CD14-positive monocyte (primary cell): ENCODE measurements around the gene CD6. TPM values are rescaled to one million over a fixed set of nuclear protein-coding genes. Genes with fewer than 3 reads are reported as not detected.

Experiments used
- DNase-seq, 3 donors: peaks; one replicate each; pipeline ENCODE4 v3.0.0-alpha.2; 2011 to 2022
- H2AFZ ChIP-seq: 2 replicates; pipeline ENCODE4 v1.6.0; 2012; ENCODE audit warnings: mild to moderate bottlenecking, low read depth, low read length, inconsistent platforms; ENCODE audit not compliant: insufficient read depth, poor library complexity, severe bottlenecking
- H3K27ac ChIP-seq, 2 donors: 1 replicate in 1 of 2; 2 replicates in 1 of 2; pipeline ENCODE4 v1.5.1; 2012 to 2013; ENCODE audit warnings: low read length in 2 of 2, control low read depth in 1 of 2, inconsistent platforms in 1 of 2, low read depth in 1 of 2, mild to moderate bottlenecking in 1 of 2
- H3K27me3 ChIP-seq, 2 donors: one replicate each; pipeline versions ENCODE4 v1.6.0 to v1.6.1; 2011 to 2013; ENCODE audit warnings: low read length in 2 of 2; ENCODE audit not compliant: control insufficient read depth in 2 of 2, insufficient read depth in 2 of 2
- H3K36me3 ChIP-seq, 2 donors: replicated peaks in 1 of 2; 1 replicate in 1 of 2; 2 replicates in 1 of 2; pipeline versions ENCODE4 v1.5.1 to v1.6.1; 2012 to 2013; ENCODE audit warnings: low read length in 2 of 2, control low read depth in 1 of 2, inconsistent platforms in 1 of 2, mild to moderate bottlenecking in 1 of 2; ENCODE audit not compliant: insufficient read depth in 2 of 2, control insufficient read depth in 1 of 2
- H3K4me1 ChIP-seq, 2 donors: 1 replicate in 1 of 2; 2 replicates in 1 of 2; pipeline versions ENCODE4 v1.5.1 to v1.6.1; 2012 to 2013; ENCODE audit warnings: low read length in 2 of 2, control low read depth in 1 of 2, inconsistent platforms in 1 of 2, mild to moderate bottlenecking in 1 of 2, moderate library complexity in 1 of 2; ENCODE audit not compliant: insufficient read depth in 2 of 2, control insufficient read depth in 1 of 2
- H3K4me2 ChIP-seq: replicated peaks from 2 replicates; pipeline ENCODE3; 2012; ENCODE audit warnings: low read length, moderate library complexity, mild to moderate bottlenecking; ENCODE audit not compliant: poor library complexity, severe bottlenecking; ENCODE audit errors: extremely low read depth
- H3K4me3 ChIP-seq, 3 experiments: fragments of 200-600 bp in 1 of 3; sonication (generic) in 1 of 3; replicated peaks in 1 of 3; 1 replicate in 2 of 3; 2 replicates in 1 of 3; pipeline ENCODE4 v1.5.1; 2011 to 2013; ENCODE audit warnings: low read length in 3 of 3, mild to moderate bottlenecking in 3 of 3, control low read depth in 2 of 3, low read depth in 2 of 3, inconsistent platforms in 1 of 3, moderate library complexity in 1 of 3
- H3K79me2 ChIP-seq: 2 replicates; pipeline ENCODE4 v1.6.0; 2012; ENCODE audit warnings: mild to moderate bottlenecking, control low read depth, inconsistent platforms, low read length, moderate library complexity; ENCODE audit not compliant: insufficient read depth
- H3K9ac ChIP-seq: 2 replicates; pipeline ENCODE4 v1.6.0; 2017; ENCODE audit warnings: low read length, mild to moderate bottlenecking; ENCODE audit not compliant: insufficient read depth, poor library complexity, severe bottlenecking
- H3K9me3 ChIP-seq, 2 donors: replicated peaks in 1 of 2; 1 replicate in 1 of 2; 2 replicates in 1 of 2; pipeline versions ENCODE4 v1.5.1 to v1.6.1; 2012 to 2013; ENCODE audit warnings: low read length in 2 of 2, control low read depth in 1 of 2; ENCODE audit not compliant: control insufficient read depth in 1 of 2, insufficient read depth in 1 of 2
- H4K20me1 ChIP-seq: 2 replicates; pipeline ENCODE4 v1.6.0; 2012; ENCODE audit warnings: mild to moderate bottlenecking, low read length, control low read depth, moderate library complexity; ENCODE audit not compliant: insufficient read depth
- H3K27ac Mint-ChIP-seq, 7 donors: one replicate each; pipeline ENCODE4 v1.8.0; 2020; ENCODE audit warnings: mild to moderate bottlenecking in 7 of 7, mixed read lengths in 7 of 7, moderate library complexity in 6 of 7, inconsistent platforms in 2 of 7
- H3K27me3 Mint-ChIP-seq, 3 donors: one replicate each; pipeline ENCODE4 v1.8.0; 2021 to 2022; ENCODE audit warnings: low read depth in 3 of 3, mild to moderate bottlenecking in 3 of 3, mixed read lengths in 3 of 3, moderate library complexity in 3 of 3, inconsistent platforms in 1 of 3
- H3K36me3 Mint-ChIP-seq, 2 donors: one replicate each; pipeline ENCODE4 v1.8.0; 2020; ENCODE audit warnings: mixed read lengths in 2 of 2, inconsistent platforms in 1 of 2, mild to moderate bottlenecking in 1 of 2
- H3K4me1 Mint-ChIP-seq: one replicate; pipeline ENCODE4 v1.8.0; 2020; ENCODE audit warnings: mild to moderate bottlenecking, mixed read lengths
- H3K4me3 Mint-ChIP-seq, 2 donors: one replicate each; pipeline ENCODE4 v1.8.0; 2020; ENCODE audit warnings: mild to moderate bottlenecking in 2 of 2, mixed read lengths in 2 of 2, moderate library complexity in 1 of 2
- H3K9me3 Mint-ChIP-seq, 7 donors: one replicate each; pipeline ENCODE4 v1.8.0; 2020 to 2022; ENCODE audit warnings: mixed read lengths in 7 of 7, mild to moderate bottlenecking in 6 of 7, moderate library complexity in 6 of 7, inconsistent platforms in 2 of 7
- CTCF ChIP-seq: fragments of 200-600 bp; IDR thresholded peaks from one replicate; pipeline ENCODE4 v1.8.0; 2022; ENCODE audit warnings: antibody characterized with exemption, mild to moderate bottlenecking
- WGBS: methylation state at CpG from one replicate; pipeline ENCODE4 v1.1.5; 2013; ENCODE audit warnings: missing lambda C conversion rate; ENCODE audit not compliant: insufficient coverage; 5-methylcytosine and 5-hydroxymethylcytosine counted together
- intact Hi-C, 2 donors: fragments of 100-400 bp; cut with micrococcal nuclease; formaldehyde crosslinking; loops; one replicate each; pipeline versions ENCODE4 v1.15.0 to v1.15.1; 2023
- polyA plus RNA-seq, 3 donors: library from polyadenylated mRNA; depleted of rRNA in 1 of 3; unstranded in 2 of 3; stranded (reverse) in 1 of 3; fragments of 300-500 nt in 2 of 3; fragments of >200 nt in 1 of 3; fragmentation: Illumina TruSeq in 2 of 3; gene quantifications; 1 replicate in 2 of 3; 2 replicates in 1 of 3; pipeline ENCODE4 v1.2.3, GENCODE V29; 2012 to 2021

The CD6 gene
- polyA plus RNA-seq, 3 donors = 0.09 to 0.39 (median 0.39) TPM

GRCh38 chr11:60996381-60997138 lies 25.1 kb downstream of the CD6 start:
- no peaks in the 10 kb centered on the region for H3K4me1 ChIP-seq
- H3K36me3 ChIP-seq = no peaks in the 10 kb centered on the region
- H3K79me2 ChIP-seq = no peaks in the 10 kb centered on the region
- Mint-ChIP-seq H3K4me3 (no peak overlapping the region), H3K9me3 (no peaks in the 10 kb centered on the region), H3K27ac (no peak overlapping the region), H3K36me3 (no peaks in the 10 kb centered on the region), H3K4me1 (peaks cover 1% of the 10 kb centered on the region), H3K27me3 (peaks cover 15 to 28% (median 22%) of the 10 kb centered on the region in 3 donors)
- intact Hi-C loops = no loop called here
- no peaks in the 10 kb centered on the region for H4K20me1 ChIP-seq
- no peak overlapping the region for H3K4me2 ChIP-seq
- no peak overlapping the region for H3K4me3 ChIP-seq
- WGBS = 90% methylated on average over 13 of the region's 13 CpGs
- DNase-seq = no peak
- no peaks in the 10 kb centered on the region for H3K9me3 ChIP-seq
- no peak for TF ChIP-seq CTCF
- peaks cover 3 to 6% of the 10 kb centered on the region in 2 donors for H3K27me3 ChIP-seq
- H3K9ac ChIP-seq = no peak overlapping the region
- H3K27ac ChIP-seq = no peak overlapping the region
- H2AFZ ChIP-seq = no peak overlapping the region

GRCh38 chr11:61000426-61000825 lies 28.9 kb downstream of the CD6 start:
- no peak overlapping the region for H3K4me3 ChIP-seq
- H2AFZ ChIP-seq = no peak overlapping the region
- H3K4me1 ChIP-seq = no peaks in the 10 kb centered on the region
- DNase-seq = no peak
- Mint-ChIP-seq H3K27ac (no peak overlapping the region), H3K4me3 (peak overlapping the region in 1 of 2 donors; percentile 4), H3K9me3 (peaks cover 0 to 1% (median 0%) of the 10 kb centered on the region in 7 donors), H3K27me3 (peaks cover 6 to 27% (median 12%) of the 10 kb centered on the region in 3 donors), H3K4me1 (peaks cover 6% of the 10 kb centered on the region), H3K36me3 (no peaks in the 10 kb centered on the region)
- TF ChIP-seq CTCF = no peak
- WGBS = 94% methylated on average over 11 of the region's 11 CpGs
- H3K36me3 ChIP-seq = no peaks in the 10 kb centered on the region
- no peaks in the 10 kb centered on the region for H3K79me2 ChIP-seq
- H3K9me3 ChIP-seq = no peaks in the 10 kb centered on the region
- H4K20me1 ChIP-seq = no peaks in the 10 kb centered on the region
- no peak overlapping the region for H3K9ac ChIP-seq
- H3K27me3 ChIP-seq = peaks cover 0 to 3% of the 10 kb centered on the region in 2 donors
- H3K27ac ChIP-seq = no peak overlapping the region
- intact Hi-C loops = no loop called here
- no peak overlapping the region for H3K4me2 ChIP-seq
